Osteoblast (primary cell): ENCODE results near the gene KCMF1. TPM values are rescaled to one million over a fixed set of nuclear protein-coding genes. Genes with fewer than 3 reads are reported as not detected.

Experiments
- DNase-seq: peaks from one replicate; pipeline ENCODE4 v3.0.0; 2011; ENCODE audit warnings: low spot score, mixed read lengths; ENCODE audit not compliant: insufficient read length; ENCODE audit errors: missing footprints
- H2AFZ ChIP-seq: 2 replicates; pipeline ENCODE4 v1.6.0; 2011; ENCODE audit warnings: mild to moderate bottlenecking, low read length
- H3K27ac ChIP-seq: 2 replicates; pipeline ENCODE4 v1.5.1; 2011; ENCODE audit warnings: mild to moderate bottlenecking, low read depth, low read length, moderate library complexity
- H3K27me3 ChIP-seq: 2 replicates; pipeline ENCODE4 v1.6.0; 2012; ENCODE audit warnings: mild to moderate bottlenecking, control low read depth, inconsistent platforms, low read length, moderate library complexity; ENCODE audit not compliant: insufficient read depth
- H3K36me3 ChIP-seq: 2 replicates; pipeline ENCODE4 v1.5.1; 2011; ENCODE audit warnings: mild to moderate bottlenecking, low read length, control low read depth, moderate library complexity; ENCODE audit not compliant: insufficient read depth
- H3K4me1 ChIP-seq: 2 replicates; pipeline ENCODE4 v1.5.1; 2011; ENCODE audit warnings: mild to moderate bottlenecking, low read length, control low read depth, moderate library complexity; ENCODE audit not compliant: insufficient read depth
- H3K4me2 ChIP-seq: 2 replicates; pipeline ENCODE4 v1.6.0; 2011; ENCODE audit warnings: mild to moderate bottlenecking, low read length; ENCODE audit not compliant: insufficient read depth
- H3K4me3 ChIP-seq: fragments of 200-600 bp; sonication (generic); 3 replicates; pipeline ENCODE4 v1.5.1; 2012; ENCODE audit warnings: mild to moderate bottlenecking, low read length, inconsistent platforms; ENCODE audit not compliant: insufficient read depth
- H3K79me2 ChIP-seq: 2 replicates; pipeline ENCODE4 v1.6.0; 2012; ENCODE audit warnings: mild to moderate bottlenecking, low read length, control low read depth, inconsistent platforms; ENCODE audit not compliant: insufficient read depth
- H3K9me3 ChIP-seq: 2 replicates; pipeline ENCODE4 v1.5.1; 2011; ENCODE audit warnings: low read depth, low read length, control low read depth
- H4K20me1 ChIP-seq: 2 replicates; pipeline ENCODE4 v1.6.0; 2012; ENCODE audit warnings: mild to moderate bottlenecking, low read length, control low read depth; ENCODE audit not compliant: insufficient read depth
- CTCF ChIP-seq: IDR thresholded peaks from 2 replicates; pipeline ENCODE4 v1.5.1; 2011; ENCODE audit warnings: mild to moderate bottlenecking, low read depth, low read length, moderate library complexity; ENCODE audit errors: extremely low read depth
- total RNA-seq: library from RNA; depleted of rRNA; stranded (reverse); fragments of >200 nt; gene quantifications from 2 replicates; pipeline ENCODE4 v1.2.3, GENCODE V29; 2012

Gene KCMF1
- total RNA-seq, 1 donor, result 74.2 TPM

- Histone ChIP-seq H3K9me3 (no peaks in the 10 kb centered on the region), H3K27ac (peak overlapping the region; percentile 51), H2AFZ (no peak overlapping the region), H3K4me1 (peaks cover 33% of the 10 kb centered on the region), H3K36me3 (no peaks in the 10 kb centered on the region), H3K4me2 (peak overlapping the region; percentile 58), H3K27me3 (no peaks in the 10 kb centered on the region), H3K79me2 (peaks cover 89% of the 10 kb centered on the region), H3K4me3 (no peak overlapping the region), H4K20me1 (peaks cover 73% of the 10 kb centered on the region)
- DNase-seq, result no peak
- TF ChIP-seq CTCF, result peak; percentile 34
These were observed 44.8 kb downstream of the KCMF1 start for GRCh38 chr2:85015653-85016360.

DNA sequence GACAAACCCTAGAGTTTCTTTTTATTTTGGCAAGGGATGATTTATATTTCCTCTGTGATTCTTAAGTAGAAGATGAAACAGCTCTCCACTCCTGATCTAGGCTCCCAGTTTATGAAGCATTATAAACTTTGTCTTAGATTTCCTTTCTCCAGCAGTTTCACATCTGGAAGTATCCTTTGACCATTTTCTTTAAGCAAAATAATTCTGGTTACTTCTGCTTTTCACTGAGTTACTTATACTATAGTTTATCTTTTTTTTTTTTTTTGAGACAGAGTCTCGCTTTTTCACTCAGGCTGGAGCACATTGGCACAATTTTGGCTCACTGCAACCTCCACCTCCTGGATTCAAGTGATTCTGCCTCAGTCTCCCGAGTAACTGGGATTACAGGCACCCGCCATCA is 45.5 kb downstream of the KCMF1 start:
- Histone ChIP-seq H3K79me2 (peaks cover 89% of the 10 kb centered on the region), H3K27me3 (no peaks in the 10 kb centered on the region), H3K4me3 (no peak overlapping the region), H3K4me1 (peaks cover 33% of the 10 kb centered on the region), H2AFZ (no peak overlapping the region), H3K27ac (peak overlapping the region; percentile 51), H3K4me2 (peak overlapping the region; percentile 58), H3K9me3 (no peaks in the 10 kb centered on the region), H4K20me1 (peaks cover 72% of the 10 kb centered on the region), H3K36me3 (no peaks in the 10 kb centered on the region)
- no peak for DNase-seq
- TF ChIP-seq CTCF, result no peak

DNA sequence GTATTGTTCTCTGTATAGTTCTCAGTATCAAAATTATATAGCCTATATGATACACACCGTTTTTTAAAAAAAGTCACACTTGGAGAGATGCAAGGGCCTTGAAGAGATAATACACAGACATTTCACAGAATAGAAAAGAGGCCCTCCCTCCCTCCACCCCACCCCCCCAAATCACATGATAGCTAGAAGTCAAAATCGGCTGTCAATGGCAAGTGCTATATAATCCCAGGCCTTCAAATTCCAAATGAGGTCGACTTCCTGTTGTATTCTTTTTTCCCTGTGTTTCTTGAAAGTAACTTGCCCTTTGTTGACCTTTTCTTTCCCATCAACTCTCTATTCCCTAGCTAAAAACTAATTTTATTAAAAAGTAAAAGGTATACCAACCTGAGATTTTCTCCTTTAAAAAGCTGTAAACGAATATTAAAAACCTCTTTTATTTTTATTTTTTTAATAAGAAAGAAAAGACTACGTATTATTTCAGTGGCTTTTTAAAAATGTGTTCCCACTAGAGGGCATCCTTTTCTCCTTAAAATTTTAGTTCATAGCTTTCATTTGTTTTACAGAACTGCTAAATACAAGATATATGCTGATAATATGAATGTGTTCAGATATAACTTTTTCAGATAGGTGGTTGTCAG is 46.6 kb downstream of the KCMF1 start:
- H3K4me3 ChIP-seq, result no peak overlapping the region
- H3K27me3 ChIP-seq, result no peaks in the 10 kb centered on the region
- peak overlapping the region; percentile 24 for H3K27ac ChIP-seq
- DNase-seq, result no peak
- peaks cover 33% of the 10 kb centered on the region for H3K4me1 ChIP-seq
- H3K79me2 ChIP-seq, result peaks cover 89% of the 10 kb centered on the region
- H3K4me2 ChIP-seq, result no peak overlapping the region
- H2AFZ ChIP-seq, result no peak overlapping the region
- peaks cover 71% of the 10 kb centered on the region for H4K20me1 ChIP-seq
- no peaks in the 10 kb centered on the region for H3K9me3 ChIP-seq
- peak; percentile 54 for TF ChIP-seq CTCF
- no peaks in the 10 kb centered on the region for H3K36me3 ChIP-seq

DNA sequence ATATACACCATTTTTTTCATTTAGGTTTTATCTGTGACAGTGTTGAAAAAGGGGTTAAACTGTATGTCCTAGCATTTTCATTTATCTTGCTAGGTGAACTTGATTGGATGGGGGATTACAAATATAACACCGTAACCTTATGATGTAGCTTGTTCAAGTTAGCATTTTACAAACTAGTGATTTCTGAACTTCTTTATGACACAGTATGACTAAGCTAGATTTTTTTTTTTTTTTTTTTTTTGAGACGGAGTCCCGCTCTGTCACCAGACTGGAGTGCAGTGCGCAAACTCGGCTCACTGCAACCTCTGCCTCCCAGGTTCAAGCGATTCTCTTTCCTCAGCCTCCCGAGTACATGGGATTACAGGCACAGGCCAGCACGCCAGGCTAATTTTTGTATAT is 47.1 kb downstream of the KCMF1 start:
- Histone ChIP-seq H3K4me1 (peaks cover 33% of the 10 kb centered on the region), H4K20me1 (peaks cover 66% of the 10 kb centered on the region), H3K36me3 (no peaks in the 10 kb centered on the region), H2AFZ (no peak overlapping the region), H3K27ac (peak overlapping the region; percentile 24), H3K4me3 (no peak overlapping the region), H3K79me2 (peaks cover 89% of the 10 kb centered on the region), H3K4me2 (no peak overlapping the region), H3K27me3 (no peaks in the 10 kb centered on the region), H3K9me3 (no peaks in the 10 kb centered on the region)
- DNase-seq, result peak; percentile 69
- no peak for TF ChIP-seq CTCF
